22Rv1 (cell line): Measurements from ENCODE around the gene HMGN5.

Experiments used
- H3K27ac ChIP-seq: fragments of 450-650 bp; 2 replicates; pipeline ENCODE4 v1.5.1; 2017
- ZFX ChIP-seq: fragments of 450-650 bp; IDR thresholded peaks from 2 replicates; pipeline ENCODE4 v1.6.1; 2017; ENCODE audit warnings: antibody characterized with exemption, borderline replicate concordance
- TF ChIP-seq, protein P1 (sequence below): fragments of 450-650 bp; IDR thresholded peaks from 2 replicates; pipeline ENCODE4 v1.5.1; 2017; ENCODE audit warnings: mild to moderate bottlenecking

Gene HMGN5

DNA sequence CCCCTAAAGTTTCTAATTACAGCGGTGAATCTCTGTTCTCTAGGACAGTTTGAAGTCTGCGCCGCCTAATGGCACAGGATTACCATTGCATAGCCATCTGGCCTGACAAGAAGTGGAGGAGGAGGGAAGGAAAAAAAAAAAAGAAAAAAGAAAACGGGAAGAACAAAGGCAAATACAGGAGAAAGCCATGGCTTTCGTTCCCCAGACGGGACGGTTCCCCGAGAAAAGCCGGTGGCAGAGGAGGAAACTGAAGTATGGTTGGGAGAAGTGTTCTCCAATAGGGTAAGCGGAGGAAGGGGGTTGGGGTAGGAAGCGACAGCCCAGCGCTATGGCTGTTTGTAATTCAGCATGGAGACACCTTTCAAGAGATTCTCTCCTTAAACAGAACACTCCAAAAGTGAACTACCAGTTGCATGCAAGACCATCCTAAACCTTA is 80.8 kb downstream of the HMGN5 start:
- peak overlapping the region; percentile 82 for H3K27ac ChIP-seq
- TF ChIP-seq ZFX: no peak
- TF ChIP-seq, protein P1, sequence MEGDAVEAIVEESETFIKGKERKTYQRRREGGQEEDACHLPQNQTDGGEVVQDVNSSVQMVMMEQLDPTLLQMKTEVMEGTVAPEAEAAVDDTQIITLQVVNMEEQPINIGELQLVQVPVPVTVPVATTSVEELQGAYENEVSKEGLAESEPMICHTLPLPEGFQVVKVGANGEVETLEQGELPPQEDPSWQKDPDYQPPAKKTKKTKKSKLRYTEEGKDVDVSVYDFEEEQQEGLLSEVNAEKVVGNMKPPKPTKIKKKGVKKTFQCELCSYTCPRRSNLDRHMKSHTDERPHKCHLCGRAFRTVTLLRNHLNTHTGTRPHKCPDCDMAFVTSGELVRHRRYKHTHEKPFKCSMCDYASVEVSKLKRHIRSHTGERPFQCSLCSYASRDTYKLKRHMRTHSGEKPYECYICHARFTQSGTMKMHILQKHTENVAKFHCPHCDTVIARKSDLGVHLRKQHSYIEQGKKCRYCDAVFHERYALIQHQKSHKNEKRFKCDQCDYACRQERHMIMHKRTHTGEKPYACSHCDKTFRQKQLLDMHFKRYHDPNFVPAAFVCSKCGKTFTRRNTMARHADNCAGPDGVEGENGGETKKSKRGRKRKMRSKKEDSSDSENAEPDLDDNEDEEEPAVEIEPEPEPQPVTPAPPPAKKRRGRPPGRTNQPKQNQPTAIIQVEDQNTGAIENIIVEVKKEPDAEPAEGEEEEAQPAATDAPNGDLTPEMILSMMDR: peak; percentile 72

DNA sequence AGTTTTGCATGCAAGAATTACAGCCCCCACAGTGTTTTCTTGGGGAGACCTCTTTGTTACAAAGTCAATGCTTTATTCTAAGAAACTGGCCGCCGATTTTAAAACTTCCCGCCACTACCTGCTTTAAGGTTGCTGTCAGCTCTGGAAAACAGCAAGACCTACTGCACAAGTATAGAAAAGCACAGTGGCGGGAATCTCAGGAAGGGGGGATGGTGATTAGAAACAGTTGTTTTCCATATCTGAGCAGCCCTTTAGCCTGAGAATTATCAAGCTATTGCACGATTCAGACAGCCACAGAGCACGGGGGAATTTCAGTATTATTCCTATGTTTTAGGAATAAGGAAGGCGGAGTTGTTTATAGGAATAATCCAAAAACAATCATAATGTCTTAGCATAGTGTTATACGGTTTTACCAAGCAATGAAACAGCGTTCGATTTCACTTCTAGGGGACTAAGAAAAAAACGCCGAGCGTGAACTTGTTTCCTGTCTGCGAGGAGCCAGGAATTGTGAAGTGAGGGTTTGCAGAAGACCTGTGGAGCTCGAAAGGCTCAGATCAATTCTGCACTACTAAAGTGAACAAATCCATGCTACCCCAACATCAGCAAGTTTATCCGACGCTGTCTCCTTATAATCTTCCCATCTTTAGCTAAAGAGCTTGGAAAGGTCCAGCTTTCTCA is 81.3 kb downstream of the HMGN5 start:
- peak overlapping the region; percentile 82 for H3K27ac ChIP-seq
- no peak for TF ChIP-seq ZFX
- TF ChIP-seq, protein P1: no peak

DNA sequence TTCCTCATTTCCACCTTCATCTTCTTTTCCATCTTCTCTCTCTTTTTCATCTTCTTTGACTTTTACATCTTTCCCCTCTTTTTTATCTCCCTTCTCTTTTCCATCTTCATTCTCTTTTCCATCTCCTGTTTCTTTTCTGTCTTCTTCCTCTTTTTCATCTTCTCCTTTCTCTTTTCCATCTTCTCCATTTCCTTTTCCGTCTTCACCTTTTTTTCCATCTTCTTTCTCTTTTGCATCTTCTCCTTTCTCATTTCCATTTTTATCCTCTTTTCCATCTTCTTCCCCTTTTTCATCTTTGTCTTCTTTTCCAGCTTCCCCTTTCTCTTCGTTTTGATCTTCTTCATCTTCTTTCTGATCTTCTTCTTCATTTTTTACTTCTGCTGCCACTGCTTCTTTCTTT is 87.0 kb downstream of the HMGN5 start:
- TF ChIP-seq, protein P1: no peak
- no peak for TF ChIP-seq ZFX
- H3K27ac ChIP-seq: no peak overlapping the region

DNA sequence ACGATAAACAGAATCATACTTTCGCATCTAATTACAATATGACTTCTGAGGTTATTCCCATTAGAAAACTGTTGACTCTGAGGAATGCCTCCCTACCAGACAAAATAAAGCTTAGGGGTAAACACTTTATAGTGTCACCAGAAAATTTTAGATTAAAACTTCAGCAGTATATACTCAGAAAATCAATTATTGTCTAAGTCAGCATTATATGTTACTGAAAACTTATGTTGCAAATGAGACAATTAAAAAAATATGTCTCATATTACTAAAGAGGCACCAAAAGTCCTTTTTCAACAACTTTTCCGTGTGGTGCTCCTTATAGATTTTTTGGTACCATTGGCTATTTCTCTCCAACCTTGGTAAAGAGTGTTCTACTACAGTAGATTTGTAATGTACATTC is 91.4 kb downstream of the HMGN5 start:
- no peak overlapping the region for H3K27ac ChIP-seq
- TF ChIP-seq ZFX: no peak
- TF ChIP-seq, protein P1: no peak

DNA sequence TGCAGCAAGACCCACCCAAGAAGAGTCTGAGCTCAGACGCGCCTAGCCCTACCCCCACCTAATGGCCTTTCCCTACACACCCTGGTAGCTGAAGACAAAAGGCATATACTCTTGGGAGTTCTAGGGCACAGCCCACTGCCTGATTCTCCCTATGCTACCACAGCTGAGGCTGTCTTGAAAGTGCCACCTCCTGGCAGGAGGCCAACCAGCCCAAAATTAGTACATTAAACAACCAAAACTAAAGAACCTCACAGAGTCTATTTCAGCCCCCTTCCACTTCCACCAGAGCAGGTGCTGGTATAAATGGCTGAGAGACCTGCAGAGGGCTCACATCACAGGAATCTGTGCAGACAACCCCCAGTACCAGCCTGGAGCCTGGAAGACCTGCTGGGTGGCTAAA is 119.1 kb downstream of the HMGN5 start:
- TF ChIP-seq ZFX: no peak
- TF ChIP-seq, protein P1: no peak
- H3K27ac ChIP-seq: no peak overlapping the region
